HG03460 (cell line): ENCODE results near the gene HABP2.

Source experiments
- ATAC-seq: cut with Tn5 transposase; IDR thresholded peaks from one replicate; pipeline ENCODE4 v1.9.1; 2021; ENCODE audit not compliant: unreplicated experiment

Gene HABP2

DNA sequence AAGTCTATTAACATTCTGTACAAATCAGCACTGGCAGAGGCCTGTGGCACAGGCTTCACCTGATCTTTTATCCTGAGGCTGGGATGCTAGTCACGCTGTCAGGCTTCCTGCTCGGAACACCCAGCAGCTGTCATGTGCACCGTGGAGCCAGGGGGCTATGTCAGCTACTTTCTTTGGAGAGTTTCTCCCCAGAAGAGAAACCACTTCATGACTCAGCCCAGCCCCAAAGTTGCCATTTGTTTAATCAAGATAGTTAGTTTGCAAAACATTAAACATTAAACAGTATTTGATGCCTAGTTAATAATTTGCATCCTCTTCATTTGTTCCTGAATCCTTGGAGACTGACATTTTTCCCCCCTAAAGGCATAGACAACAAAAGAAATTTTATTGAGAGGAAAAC, at the start of gene HABP2:
TSS of gene HABP2 (plus strand) at position 353 of the 400 bp plus-strand sequence. CDS start 69 bp downstream, outside the sequence.
- ATAC-seq: no peak

GRCh38 chr10:113503930-113504329, 48.9 kb upstream of the HABP2 start:
- no peak for ATAC-seq

GRCh38 chr10:113504423-113504822, 48.4 kb upstream of the HABP2 start:
- no peak for ATAC-seq

DNA sequence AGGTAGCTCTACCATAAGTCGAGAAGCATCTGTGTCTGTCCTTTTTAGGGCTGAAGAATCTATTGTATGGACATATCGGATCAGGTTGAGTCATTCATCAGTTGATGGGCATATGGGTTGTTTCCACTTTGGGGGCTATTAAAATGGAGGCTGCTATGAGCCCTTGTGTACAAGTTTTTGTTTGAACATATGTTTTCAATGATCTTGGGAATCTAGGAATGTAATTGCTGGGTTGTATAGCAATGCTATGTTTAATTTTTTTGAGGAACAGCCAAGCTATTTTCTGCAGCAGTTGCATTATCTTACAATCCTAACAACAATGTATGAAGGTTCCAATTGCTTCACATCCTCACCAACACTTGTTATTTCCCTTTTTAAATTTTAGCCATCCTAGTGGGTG, 46.4 kb upstream of the HABP2 start:
- ATAC-seq: no peak

DNA sequence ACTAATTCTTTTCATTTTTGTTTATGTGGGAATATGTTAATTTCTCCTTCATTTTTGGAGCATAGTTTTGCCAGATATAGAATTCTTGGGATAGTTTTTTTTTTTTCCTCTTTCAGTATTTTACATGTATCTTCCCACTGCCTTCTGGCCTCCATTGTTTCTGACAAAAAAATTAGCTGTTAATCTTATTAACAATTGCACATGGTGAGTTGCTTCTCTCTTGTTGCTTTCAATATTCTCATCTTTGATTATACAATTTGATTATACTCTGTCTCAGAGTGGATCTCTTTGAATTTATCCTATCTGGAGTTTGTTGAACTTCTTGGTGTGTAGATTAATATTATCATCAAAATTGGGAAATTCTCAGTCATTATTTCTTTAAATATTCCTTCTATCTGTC, 41.4 kb upstream of the HABP2 start:
- no peak for ATAC-seq

DNA sequence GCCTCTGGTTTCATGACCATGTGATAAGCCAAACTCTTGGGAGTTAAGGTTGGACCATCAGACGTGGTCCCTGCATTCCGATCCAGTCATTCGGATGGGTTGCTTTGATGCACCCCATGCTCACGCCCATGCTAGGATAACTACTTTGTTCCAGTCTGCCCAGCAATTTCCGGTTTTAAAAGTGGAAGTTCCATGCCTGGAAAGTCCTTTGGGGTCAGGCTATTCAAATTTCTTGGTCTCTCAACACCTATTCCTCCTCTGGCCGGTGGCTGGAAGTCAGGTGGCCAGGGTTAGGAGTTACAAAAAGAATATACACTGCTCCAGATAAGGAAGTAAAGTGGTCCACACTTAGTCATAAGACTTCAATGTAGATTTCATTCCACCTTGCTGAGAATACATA, 37.7 kb upstream of the HABP2 start:
- ATAC-seq: no peak

DNA sequence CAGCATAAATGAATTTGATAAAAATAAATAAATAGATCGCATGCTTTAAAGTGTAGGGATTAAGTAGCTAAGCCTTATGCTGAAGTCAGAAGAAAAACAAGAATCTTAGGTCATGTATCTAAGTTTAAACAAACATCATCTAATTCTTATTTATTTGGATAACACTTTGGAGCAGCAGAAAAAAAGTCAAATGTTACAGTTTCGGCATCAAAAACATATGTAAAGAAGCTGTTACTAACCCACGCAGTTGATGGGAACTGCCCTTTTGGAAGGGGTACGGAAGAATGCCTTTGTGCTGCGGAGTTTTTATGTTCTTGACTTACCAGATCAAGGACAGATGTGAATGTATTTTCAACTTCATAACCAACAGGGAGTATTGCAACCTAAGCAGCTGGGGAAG, 37.3 kb upstream of the HABP2 start:
- ATAC-seq: no peak

GRCh38 chr10:113516061-113516460, 36.8 kb upstream of the HABP2 start:
- ATAC-seq: no peak

- no peak for ATAC-seq
Observed at GRCh38 chr10:113517165-113517900, 35.5 kb upstream of the HABP2 start.

DNA sequence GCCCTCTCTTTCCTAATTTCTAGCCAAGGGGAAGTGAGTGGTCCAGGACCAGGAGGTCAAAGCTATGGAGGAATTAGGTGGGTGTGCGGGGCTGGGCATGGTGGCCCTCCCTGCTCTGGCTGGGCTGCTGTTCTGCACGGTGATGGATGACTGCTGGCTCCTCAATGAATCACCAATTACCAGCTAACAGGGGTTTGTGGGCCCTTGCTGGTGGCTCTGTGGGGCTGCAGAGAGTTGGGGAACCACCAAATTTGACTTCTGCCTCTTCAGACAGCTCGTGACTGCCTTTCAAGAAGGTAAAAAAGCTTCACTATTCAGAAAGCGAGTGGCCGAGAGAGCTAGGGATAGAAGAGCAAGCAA, 35.0 kb upstream of the HABP2 start:
- no peak for ATAC-seq

- no peak for ATAC-seq
Observed at GRCh38 chr10:113518415-113518814, 34.4 kb upstream of the HABP2 start.

- ATAC-seq: no peak
Observed at GRCh38 chr10:113518816-113519591, 33.8 kb upstream of the HABP2 start.

DNA sequence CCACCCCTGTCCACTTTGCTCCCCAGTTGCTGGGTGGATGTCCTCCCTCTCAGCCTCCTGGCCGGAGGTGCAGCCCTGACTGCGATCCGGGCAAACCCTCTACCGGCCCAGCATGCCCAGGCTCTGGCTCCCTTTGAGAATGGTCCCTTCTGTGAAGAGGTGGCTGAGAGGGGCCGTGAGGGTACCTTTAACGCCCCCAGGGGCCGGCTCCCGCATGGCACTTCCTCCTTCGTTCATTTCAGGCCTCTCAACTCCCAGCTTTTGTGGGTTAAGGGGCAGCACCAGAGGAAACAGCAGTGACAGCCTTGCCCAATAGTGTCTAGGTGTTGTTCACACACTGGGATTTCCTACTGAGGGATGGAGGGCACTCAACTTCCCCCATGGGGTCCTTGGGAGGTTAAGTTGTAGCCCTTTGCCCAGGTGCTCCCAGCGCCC, 33.2 kb upstream of the HABP2 start:
- no peak for ATAC-seq

DNA sequence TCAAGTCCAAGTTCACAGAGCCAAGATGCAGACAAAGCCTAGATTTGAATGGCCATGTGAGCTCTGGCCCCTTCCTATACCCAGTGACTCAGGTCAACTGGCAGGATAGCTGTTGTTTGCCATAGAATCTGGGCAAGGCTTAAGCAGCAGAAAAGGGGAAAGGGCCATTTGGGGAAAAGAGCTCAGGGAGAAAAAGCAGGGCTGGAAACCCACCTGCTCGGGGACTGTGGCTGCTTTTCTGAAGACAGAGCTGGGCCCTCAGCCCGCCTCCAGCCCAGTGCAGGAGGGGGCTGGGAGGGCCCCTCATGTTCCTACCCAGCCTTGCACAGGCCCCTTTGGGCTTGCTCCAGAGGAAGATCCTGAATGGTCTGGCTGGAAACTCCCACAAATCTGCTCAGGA, 32.6 kb upstream of the HABP2 start:
- no peak for ATAC-seq

GRCh38 chr10:113520690-113521474, 32.0 kb upstream of the HABP2 start:
- ATAC-seq: peak; percentile 71

GRCh38 chr10:113521475-113521795, 31.4 kb upstream of the HABP2 start:
- ATAC-seq: no peak

GRCh38 chr10:113522460-113522859, 30.4 kb upstream of the HABP2 start:
- ATAC-seq: no peak

GRCh38 chr10:113523071-113523470, 29.8 kb upstream of the HABP2 start:
- no peak for ATAC-seq

DNA sequence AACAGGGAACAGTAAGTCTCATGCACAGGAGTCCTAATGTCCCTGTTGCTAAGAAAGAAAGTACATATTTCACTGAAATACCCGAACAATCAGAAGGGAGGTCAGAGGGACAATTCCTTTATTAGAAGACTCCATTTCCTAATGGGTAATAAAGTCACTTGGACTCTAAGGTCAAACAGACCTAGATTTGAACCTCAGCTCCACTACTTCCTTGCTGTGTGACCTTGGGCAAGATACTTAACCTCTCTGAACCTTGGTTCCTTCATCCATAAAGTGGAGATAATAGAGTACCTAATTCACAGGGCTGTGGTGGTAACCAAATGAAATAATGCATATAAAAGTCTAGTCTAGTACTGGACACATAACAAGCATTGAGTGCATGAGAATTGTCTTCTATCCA, 29.2 kb upstream of the HABP2 start:
- no peak for ATAC-seq

DNA sequence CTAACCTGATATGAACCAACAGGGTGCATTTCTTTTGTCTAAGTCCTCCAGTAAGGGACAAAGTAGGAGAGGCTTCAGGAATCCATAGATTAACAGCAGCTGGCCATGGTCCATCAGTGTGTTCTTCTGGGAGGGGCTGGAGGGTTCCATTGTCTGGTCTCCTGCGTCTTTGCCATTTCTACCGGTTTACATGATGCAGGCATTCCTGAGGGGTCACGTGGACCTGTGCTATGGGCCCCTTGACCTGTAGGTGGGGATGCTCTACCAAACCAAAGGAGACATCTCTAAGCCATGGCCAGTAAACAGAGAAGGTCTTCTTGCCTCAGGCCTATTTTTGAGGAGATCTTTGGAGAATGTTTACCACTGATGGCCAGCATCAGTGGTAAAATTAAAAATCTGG, 28.7 kb upstream of the HABP2 start:
- ATAC-seq: no peak

GRCh38 chr10:113524539-113525490, 28.0 kb upstream of the HABP2 start:
- no peak for ATAC-seq
